Kidney (tissue), 14 donors: ENCODE data around the gene SUSD4. TPM values are rescaled to one million over a fixed set of nuclear protein-coding genes. Genes with fewer than 3 reads are reported as not detected.

Source experiments
- DNase-seq, 5 donors: peaks; one replicate each; pipeline ENCODE4 v3.0.0-alpha.2; 2013 to 2020
- FAIRE-seq: peaks from 2 replicates; lab custom pipeline; 2012; peaks lifted over from hg19 to GRCh38; lab: Jason Lieb, UNC
- H3K27ac ChIP-seq, 2 donors: one replicate each; pipeline ENCODE4 v1.7.0; 2013; ENCODE audit warnings: low read depth in 2 of 2, low read length in 2 of 2, inconsistent platforms in 1 of 2
- H3K27me3 ChIP-seq: one replicate; pipeline ENCODE4 v1.7.1; 2013; ENCODE audit warnings: low read length, inconsistent platforms; ENCODE audit not compliant: control insufficient read depth, insufficient read depth
- H3K36me3 ChIP-seq, 3 donors: one replicate each; pipeline versions ENCODE4 v1.7.0 to v1.7.1; 2013; ENCODE audit warnings: low read length in 3 of 3, control low read depth in 1 of 3, inconsistent platforms in 1 of 3; ENCODE audit not compliant: insufficient read depth in 3 of 3, control insufficient read depth in 2 of 3
- H3K4me1 ChIP-seq, 3 donors: one replicate each; pipeline versions ENCODE4 v1.7.0 to v1.7.1; 2013; ENCODE audit warnings: low read length in 3 of 3, inconsistent platforms in 1 of 3, low read depth in 1 of 3; ENCODE audit not compliant: control insufficient read depth in 2 of 3, insufficient read depth in 2 of 3
- H3K4me3 ChIP-seq, 3 donors: one replicate each; pipeline versions ENCODE4 v1.7.0 to v1.8.1; 2013; ENCODE audit warnings: low read length in 3 of 3, control low read depth in 1 of 3, inconsistent platforms in 1 of 3
- H3K9ac ChIP-seq, 3 donors: one replicate each; pipeline versions ENCODE4 v1.7.0 to v1.7.1; 2013; ENCODE audit warnings: low read length in 3 of 3, control low read depth in 1 of 3, inconsistent platforms in 1 of 3
- H3K9me3 ChIP-seq, 3 donors: one replicate each; pipeline versions ENCODE4 v1.7.0 to v1.7.1; 2013; ENCODE audit warnings: low read length in 3 of 3, control low read depth in 1 of 3, inconsistent platforms in 1 of 3; ENCODE audit not compliant: control insufficient read depth in 2 of 3, insufficient read depth in 1 of 3
- intact Hi-C: fragments of 100-400 bp; cut with DNase I; formaldehyde crosslinking; loops from one replicate; pipeline ENCODE4 v1.11.1; 2022
- polyA plus RNA-seq: library from polyadenylated mRNA; stranded (reverse); fragments of 350-450 nt; fragmentation: Illumina TruSeq; extraction: RNeasy Lipid Tissue Mini Kit (QIAGEN cat#74804); gene quantifications from one replicate; pipeline ENCODE4 v1.2.3, GENCODE V29; 2014; ENCODE audit warnings: low read depth, low replicate concordance; ENCODE audit not compliant: insufficient read depth
- total RNA-seq: library from RNA; stranded (reverse); fragmentation: NEBNext Ultra II Directional; extraction: Animal tissue kit (Norgen Biotek cat#: 25700); gene quantifications from one replicate; pipeline ENCODE4 v1.2.1, GENCODE V29; 2021
- TF ChIP-seq, protein P1 (sequence below): IDR thresholded peaks from 3 replicates; pipeline ENCODE4 v1.5.1; 2012; ENCODE audit warnings: mild to moderate bottlenecking, moderate library complexity, borderline replicate concordance; ENCODE audit not compliant: insufficient read depth; ENCODE audit errors: extremely low read depth
- donor health status: control.
- donor health status: control.
- donor health status: control.
- donor health status: control.
- donor health status: control.
- donor health status: DM: yes; HTN: yes; CAD: no.
- donor health status: Normal renal cell carcinoma (clear cell type).

Gene SUSD4
- total and polyA plus RNA-seq, 2 donors from 2014 or later = 14.0 to 23.7 TPM

DNA sequence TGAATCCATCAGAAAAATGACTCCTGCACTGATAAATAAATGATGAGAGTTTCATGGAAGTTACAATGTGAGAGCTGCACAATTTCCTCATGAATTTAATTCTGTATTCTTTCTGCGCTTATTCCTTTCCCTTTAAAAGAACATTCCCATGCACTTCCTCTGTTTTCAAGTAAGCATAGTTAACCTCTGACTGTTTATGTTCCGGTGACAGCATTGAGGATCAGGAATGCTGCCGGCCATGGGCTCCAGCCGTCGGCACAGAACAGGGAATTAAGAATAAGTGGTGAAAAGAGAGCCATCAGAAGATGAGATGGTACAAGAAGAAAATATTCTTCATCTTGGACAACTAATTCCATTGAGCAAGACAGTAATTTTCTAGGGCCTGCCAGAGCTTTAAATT is 65.3 kb downstream of the SUSD4 start:
- Histone ChIP-seq H3K27me3 (no peaks in the 10 kb centered on the region), H3K4me1 (no peaks in the 10 kb centered on the region), H3K9me3 (peaks cover 0 to 3% (median 0%) of the 10 kb centered on the region in 3 donors), H3K4me3 (no peak overlapping the region), H3K9ac (no peak overlapping the region), H3K27ac (no peak overlapping the region), H3K36me3 (no peaks in the 10 kb centered on the region)
- intact Hi-C loops = no loop called here
- no peak for FAIRE-seq
- TF ChIP-seq, protein P1, sequence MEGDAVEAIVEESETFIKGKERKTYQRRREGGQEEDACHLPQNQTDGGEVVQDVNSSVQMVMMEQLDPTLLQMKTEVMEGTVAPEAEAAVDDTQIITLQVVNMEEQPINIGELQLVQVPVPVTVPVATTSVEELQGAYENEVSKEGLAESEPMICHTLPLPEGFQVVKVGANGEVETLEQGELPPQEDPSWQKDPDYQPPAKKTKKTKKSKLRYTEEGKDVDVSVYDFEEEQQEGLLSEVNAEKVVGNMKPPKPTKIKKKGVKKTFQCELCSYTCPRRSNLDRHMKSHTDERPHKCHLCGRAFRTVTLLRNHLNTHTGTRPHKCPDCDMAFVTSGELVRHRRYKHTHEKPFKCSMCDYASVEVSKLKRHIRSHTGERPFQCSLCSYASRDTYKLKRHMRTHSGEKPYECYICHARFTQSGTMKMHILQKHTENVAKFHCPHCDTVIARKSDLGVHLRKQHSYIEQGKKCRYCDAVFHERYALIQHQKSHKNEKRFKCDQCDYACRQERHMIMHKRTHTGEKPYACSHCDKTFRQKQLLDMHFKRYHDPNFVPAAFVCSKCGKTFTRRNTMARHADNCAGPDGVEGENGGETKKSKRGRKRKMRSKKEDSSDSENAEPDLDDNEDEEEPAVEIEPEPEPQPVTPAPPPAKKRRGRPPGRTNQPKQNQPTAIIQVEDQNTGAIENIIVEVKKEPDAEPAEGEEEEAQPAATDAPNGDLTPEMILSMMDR = no peak
- peak in 1 of 5 donors; percentile 11 for DNase-seq

DNA sequence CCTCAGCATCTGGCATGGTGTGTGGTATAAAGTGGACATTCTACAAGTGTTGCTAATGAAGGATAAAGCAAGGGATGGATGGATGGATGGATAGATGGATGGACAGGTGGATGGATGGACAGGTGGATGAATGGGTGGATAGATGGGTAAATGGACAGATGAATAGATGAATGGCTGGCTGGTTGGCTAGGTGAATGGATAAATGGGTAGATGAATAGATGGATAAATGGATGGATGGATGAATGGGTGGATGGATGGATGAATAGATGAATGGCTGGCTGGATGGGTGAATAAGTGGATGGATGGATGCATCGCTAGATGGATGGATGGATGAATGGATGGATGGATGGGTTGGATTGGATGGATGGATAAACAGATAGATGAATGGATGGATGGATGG is 66.2 kb downstream of the SUSD4 start:
- H3K27me3 ChIP-seq = no peaks in the 10 kb centered on the region
- TF ChIP-seq, protein P1 = no peak
- no peaks in the 10 kb centered on the region for H3K36me3 ChIP-seq
- no peak for FAIRE-seq
- H3K4me1 ChIP-seq = no peaks in the 10 kb centered on the region
- intact Hi-C loops = no loop called here
- no peaks in the 10 kb centered on the region for H3K9me3 ChIP-seq
- no peak for DNase-seq
- no peak overlapping the region for H3K4me3 ChIP-seq
- no peak overlapping the region for H3K27ac ChIP-seq
- no peak overlapping the region for H3K9ac ChIP-seq

DNA sequence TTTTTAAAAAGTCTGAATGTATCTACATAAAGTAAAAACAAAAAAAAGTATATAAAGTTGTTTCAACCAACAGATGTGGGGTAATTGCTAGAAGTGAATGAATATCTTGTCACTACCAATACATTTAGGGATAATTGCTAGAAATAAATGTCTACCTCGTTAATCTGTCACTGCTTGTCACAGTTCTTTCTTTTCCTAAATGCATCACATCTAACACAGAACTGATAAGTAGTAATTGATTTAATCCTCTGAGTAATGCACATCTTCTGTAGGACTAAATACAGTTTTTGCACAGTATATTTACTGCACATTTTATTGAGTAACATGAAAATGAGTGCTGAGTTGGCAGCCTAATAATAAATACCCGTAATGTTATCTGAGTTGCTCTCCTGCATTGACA is 72.2 kb downstream of the SUSD4 start:
- no peak overlapping the region for H3K4me3 ChIP-seq
- H3K9me3 ChIP-seq = no peaks in the 10 kb centered on the region
- TF ChIP-seq, protein P1 = no peak
- H3K9ac ChIP-seq = no peak overlapping the region
- intact Hi-C loops = no loop called here
- H3K4me1 ChIP-seq = no peaks in the 10 kb centered on the region
- H3K36me3 ChIP-seq = no peaks in the 10 kb centered on the region
- no peak for DNase-seq
- no peaks in the 10 kb centered on the region for H3K27me3 ChIP-seq
- no peak for FAIRE-seq
- H3K27ac ChIP-seq = no peak overlapping the region

DNA sequence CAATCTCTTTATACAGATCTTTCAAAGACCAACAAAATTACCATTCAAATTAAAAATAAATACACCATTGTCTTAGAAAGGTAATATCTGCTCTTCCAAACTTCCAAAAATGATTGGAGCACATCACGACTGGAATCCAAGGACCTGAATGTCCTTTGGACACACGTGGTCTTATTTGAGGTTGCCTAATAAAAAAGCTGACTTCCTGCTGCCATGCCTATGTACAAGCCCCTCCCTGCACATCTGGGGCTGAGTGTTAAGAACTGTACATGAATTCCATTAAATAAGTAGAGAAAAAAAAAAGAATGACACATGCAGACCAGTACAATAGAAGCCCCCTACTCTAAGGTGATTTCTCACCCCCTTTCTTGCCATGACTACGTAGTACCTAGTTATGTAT is 73.6 kb downstream of the SUSD4 start:
- TF ChIP-seq, protein P1 = no peak
- intact Hi-C loops = no loop called here

More for the DNA sequence above, 73.6 kb downstream of the SUSD4 start:
- FAIRE-seq (no peak), DNase-seq (no peak)
- no peak overlapping the region for H3K4me3 ChIP-seq
- no peaks in the 10 kb centered on the region for H3K36me3 ChIP-seq
- H3K27me3 ChIP-seq = no peaks in the 10 kb centered on the region
- no peak overlapping the region for H3K9ac ChIP-seq
- no peak overlapping the region for H3K27ac ChIP-seq
- no peaks in the 10 kb centered on the region for H3K4me1 ChIP-seq
- no peaks in the 10 kb centered on the region for H3K9me3 ChIP-seq
